ENCODE results near the gene ANKS1A.

The ANKS1A gene

DNA sequence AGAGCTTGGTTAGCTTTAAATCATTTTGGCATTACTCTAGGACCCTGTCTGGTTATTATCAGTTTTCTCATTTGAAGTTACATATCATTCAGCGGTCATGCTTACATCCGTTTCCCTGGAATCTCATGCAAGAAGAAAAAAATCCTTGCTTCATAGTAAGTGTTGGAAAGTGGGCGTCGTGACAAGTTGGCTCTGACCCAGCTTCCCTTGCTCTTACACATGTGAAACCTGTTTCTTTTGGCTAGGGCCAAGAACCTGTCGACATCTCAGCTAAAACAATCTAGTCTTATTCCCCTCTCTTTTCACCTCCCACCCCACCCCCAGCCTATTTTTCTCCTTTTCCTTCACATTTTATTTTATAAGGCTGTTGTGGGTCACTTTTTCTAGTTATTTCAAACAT lies 45.5 kb downstream of the ANKS1A start:
- TF ChIP-seq EZH2phosphoT487 (IDR thresholded peaks at IDR 0.05; ENCODE audit: borderline replicate concordance): no peak
- TF ChIP-seq, protein P1, sequence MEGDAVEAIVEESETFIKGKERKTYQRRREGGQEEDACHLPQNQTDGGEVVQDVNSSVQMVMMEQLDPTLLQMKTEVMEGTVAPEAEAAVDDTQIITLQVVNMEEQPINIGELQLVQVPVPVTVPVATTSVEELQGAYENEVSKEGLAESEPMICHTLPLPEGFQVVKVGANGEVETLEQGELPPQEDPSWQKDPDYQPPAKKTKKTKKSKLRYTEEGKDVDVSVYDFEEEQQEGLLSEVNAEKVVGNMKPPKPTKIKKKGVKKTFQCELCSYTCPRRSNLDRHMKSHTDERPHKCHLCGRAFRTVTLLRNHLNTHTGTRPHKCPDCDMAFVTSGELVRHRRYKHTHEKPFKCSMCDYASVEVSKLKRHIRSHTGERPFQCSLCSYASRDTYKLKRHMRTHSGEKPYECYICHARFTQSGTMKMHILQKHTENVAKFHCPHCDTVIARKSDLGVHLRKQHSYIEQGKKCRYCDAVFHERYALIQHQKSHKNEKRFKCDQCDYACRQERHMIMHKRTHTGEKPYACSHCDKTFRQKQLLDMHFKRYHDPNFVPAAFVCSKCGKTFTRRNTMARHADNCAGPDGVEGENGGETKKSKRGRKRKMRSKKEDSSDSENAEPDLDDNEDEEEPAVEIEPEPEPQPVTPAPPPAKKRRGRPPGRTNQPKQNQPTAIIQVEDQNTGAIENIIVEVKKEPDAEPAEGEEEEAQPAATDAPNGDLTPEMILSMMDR (conservative IDR thresholded peaks at IDR 0.05; ENCODE audit: low read length): no peak
- no peak overlapping the region for H3K4me3 ChIP-seq (ENCODE audit: low read length, poor library complexity, severe bottlenecking)

DNA sequence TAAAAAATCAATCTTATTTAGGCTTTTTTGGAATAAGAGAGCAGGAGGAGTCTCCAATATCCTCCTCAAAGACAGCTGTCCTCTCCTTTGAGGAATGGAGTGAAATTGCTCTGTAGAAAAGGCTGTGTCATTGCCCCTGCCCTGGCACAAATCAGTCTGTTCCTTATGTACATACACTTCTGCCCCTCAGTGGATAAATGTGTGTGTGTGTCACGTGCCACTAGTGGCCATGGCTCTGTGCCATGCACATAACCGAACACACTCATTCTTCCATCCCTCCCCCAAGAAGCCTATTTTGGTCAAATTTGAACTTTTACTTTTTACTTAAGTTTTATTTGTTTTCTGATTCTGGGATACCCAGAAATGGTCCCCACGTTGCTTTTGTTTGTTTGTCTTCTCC lies 49.2 kb downstream of the ANKS1A start:
- no peaks in the 10 kb centered on the region for H3K27me3 ChIP-seq (ENCODE audit: insufficient read depth, low read length, poor library complexity, severe bottlenecking)
- 0 out of 2 replicates have a peak, but pooled peaks cover 5% of the 10 kb centered on the region for H3K79me2 ChIP-seq (ENCODE audit: insufficient read depth, low read length)
- H3K4me3 ChIP-seq (ENCODE audit: low read length, poor library complexity, severe bottlenecking): no peak overlapping the region
- H3K9ac ChIP-seq (ENCODE audit: low read depth, low read length, poor library complexity, severe bottlenecking): no peak overlapping the region
- no peaks in the 10 kb centered on the region for H3K9me3 ChIP-seq (ENCODE audit: insufficient read depth, low read depth, low read length)
- 0 out of 2 replicates have a peak, but pooled peaks cover 5% of the 10 kb centered on the region for H3F3A ChIP-seq (ENCODE audit: low read depth)
- H3K36me3 ChIP-seq (ENCODE audit: insufficient read depth, low read length): no peaks in the 10 kb centered on the region
- no peaks in the 10 kb centered on the region for H4K20me1 ChIP-seq (ENCODE audit: insufficient read depth, low read length, poor library complexity, severe bottlenecking)
- no peak overlapping the region for H2AFZ ChIP-seq (ENCODE audit: low read length)
- H3K4me2 ChIP-seq (ENCODE audit: low read depth, low read length, poor library complexity, severe bottlenecking): no peak overlapping the region
- H3K4me1 ChIP-seq (ENCODE audit: insufficient read depth, low read length, poor library complexity, severe bottlenecking): peaks cover 12% of the 10 kb centered on the region
- TF ChIP-seq, protein P1 (conservative IDR thresholded peaks at IDR 0.05; ENCODE audit: low read length): no peak
- no peak for TF ChIP-seq EZH2phosphoT487 (IDR thresholded peaks at IDR 0.05; ENCODE audit: borderline replicate concordance)
- H3K9me2 ChIP-seq (replicated peaks; ENCODE audit: low read depth, low read length): no peaks in the 10 kb centered on the region

More for the DNA sequence above, 45.5 kb downstream of the ANKS1A start:
- 0 out of 2 replicates have a peak, but pooled peaks cover 5% of the 10 kb centered on the region for H3K79me2 ChIP-seq (ENCODE audit: insufficient read depth, low read length)
- no peaks in the 10 kb centered on the region for H3K36me3 ChIP-seq (ENCODE audit: insufficient read depth, low read length)
- no peaks in the 10 kb centered on the region for H4K20me1 ChIP-seq (ENCODE audit: insufficient read depth, low read length, poor library complexity, severe bottlenecking)
- H3K9me3 ChIP-seq (ENCODE audit: insufficient read depth, low read depth, low read length): no peaks in the 10 kb centered on the region
- no peak overlapping the region for H3K4me2 ChIP-seq (ENCODE audit: low read depth, low read length, poor library complexity, severe bottlenecking)
- H3K9ac ChIP-seq (ENCODE audit: low read depth, low read length, poor library complexity, severe bottlenecking): no peak overlapping the region
- no peaks in the 10 kb centered on the region for H3K27me3 ChIP-seq (ENCODE audit: insufficient read depth, low read length, poor library complexity, severe bottlenecking)
- H3F3A ChIP-seq (ENCODE audit: low read depth): no peaks in the 10 kb centered on the region
- peaks cover 5% of the 10 kb centered on the region for H3K4me1 ChIP-seq (ENCODE audit: insufficient read depth, low read length, poor library complexity, severe bottlenecking)
- H2AFZ ChIP-seq (ENCODE audit: low read length): no peak overlapping the region
- H3K9me2 ChIP-seq (replicated peaks; ENCODE audit: low read depth, low read length): no peaks in the 10 kb centered on the region

DNA sequence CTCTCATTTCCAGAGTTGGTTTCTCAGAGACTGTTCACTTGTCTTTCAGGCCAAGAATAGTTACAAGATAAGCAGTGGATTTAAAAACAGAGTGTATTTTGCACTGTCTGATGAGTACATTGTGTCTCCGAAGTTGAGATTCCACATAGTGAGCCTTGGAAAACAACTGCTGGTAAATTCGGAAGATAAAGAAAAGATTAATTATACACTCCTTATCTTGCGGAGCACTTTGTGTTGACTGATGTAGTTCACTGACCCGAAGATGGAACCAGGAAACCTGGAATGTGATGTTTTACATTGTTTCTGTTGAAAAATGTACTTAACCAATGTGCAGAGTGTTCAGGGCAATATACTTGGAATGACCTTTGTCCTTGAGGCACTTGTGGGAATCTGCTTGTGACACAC lies 51.0 kb downstream of the ANKS1A start:
- TF ChIP-seq EZH2phosphoT487 (IDR thresholded peaks at IDR 0.05; ENCODE audit: borderline replicate concordance): no peak
- TF ChIP-seq, protein P1 (conservative IDR thresholded peaks at IDR 0.05; ENCODE audit: low read length): no peak
- 0 out of 2 replicates have a peak, but pooled peaks cover 2% of the 10 kb centered on the region for H3K79me2 ChIP-seq (ENCODE audit: insufficient read depth, low read length)
- H3K9me2 ChIP-seq (replicated peaks; ENCODE audit: low read depth, low read length): no peaks in the 10 kb centered on the region
- peaks cover 12% of the 10 kb centered on the region for H3K4me1 ChIP-seq (ENCODE audit: insufficient read depth, low read length, poor library complexity, severe bottlenecking)
- H3K4me2 ChIP-seq (ENCODE audit: low read depth, low read length, poor library complexity, severe bottlenecking): peak overlapping the region; percentile 10
- no peaks in the 10 kb centered on the region for H4K20me1 ChIP-seq (ENCODE audit: insufficient read depth, low read length, poor library complexity, severe bottlenecking)
- no peaks in the 10 kb centered on the region for H3K36me3 ChIP-seq (ENCODE audit: insufficient read depth, low read length)
- no peaks in the 10 kb centered on the region for H3K9me3 ChIP-seq (ENCODE audit: insufficient read depth, low read depth, low read length)
- H3F3A ChIP-seq (ENCODE audit: low read depth): 0 out of 2 replicates have a peak, but pooled peaks cover 5% of the 10 kb centered on the region
- no peak overlapping the region for H3K4me3 ChIP-seq (ENCODE audit: low read length, poor library complexity, severe bottlenecking)
- H2AFZ ChIP-seq (ENCODE audit: low read length): no peak overlapping the region
- H3K27me3 ChIP-seq (ENCODE audit: insufficient read depth, low read length, poor library complexity, severe bottlenecking): no peaks in the 10 kb centered on the region
- H3K9ac ChIP-seq (ENCODE audit: low read depth, low read length, poor library complexity, severe bottlenecking): no peak overlapping the region

All from Loucy (cell line).